IPS-18a (cell line): Measurements from ENCODE around the gene ELP1.

Experiments
- H3K27ac ChIP-seq: one replicate; pipeline ENCODE4 v1.5.1; 2013; ENCODE audit warnings: low read length
- H3K27me3 ChIP-seq: one replicate; pipeline ENCODE4 v1.6.1; 2013; ENCODE audit warnings: mild to moderate bottlenecking, low read length; ENCODE audit not compliant: control insufficient read depth, insufficient read depth
- H3K36me3 ChIP-seq: one replicate; pipeline ENCODE4 v1.6.1; 2013; ENCODE audit warnings: low read depth, low read length; ENCODE audit not compliant: control insufficient read depth
- H3K4me1 ChIP-seq: one replicate; pipeline ENCODE4 v1.6.1; 2013; ENCODE audit warnings: low read depth, low read length; ENCODE audit not compliant: control insufficient read depth
- H3K4me3 ChIP-seq: one replicate; pipeline ENCODE4 v1.5.1; 2013; ENCODE audit warnings: low read length
- H3K9ac ChIP-seq: one replicate; pipeline ENCODE4 v1.6.1; 2013; ENCODE audit warnings: mild to moderate bottlenecking, low read length, moderate library complexity
- H3K9me3 ChIP-seq: one replicate; pipeline ENCODE4 v1.6.1; 2013; ENCODE audit warnings: low read depth, low read length; ENCODE audit not compliant: control insufficient read depth

ELP1 gene

DNA sequence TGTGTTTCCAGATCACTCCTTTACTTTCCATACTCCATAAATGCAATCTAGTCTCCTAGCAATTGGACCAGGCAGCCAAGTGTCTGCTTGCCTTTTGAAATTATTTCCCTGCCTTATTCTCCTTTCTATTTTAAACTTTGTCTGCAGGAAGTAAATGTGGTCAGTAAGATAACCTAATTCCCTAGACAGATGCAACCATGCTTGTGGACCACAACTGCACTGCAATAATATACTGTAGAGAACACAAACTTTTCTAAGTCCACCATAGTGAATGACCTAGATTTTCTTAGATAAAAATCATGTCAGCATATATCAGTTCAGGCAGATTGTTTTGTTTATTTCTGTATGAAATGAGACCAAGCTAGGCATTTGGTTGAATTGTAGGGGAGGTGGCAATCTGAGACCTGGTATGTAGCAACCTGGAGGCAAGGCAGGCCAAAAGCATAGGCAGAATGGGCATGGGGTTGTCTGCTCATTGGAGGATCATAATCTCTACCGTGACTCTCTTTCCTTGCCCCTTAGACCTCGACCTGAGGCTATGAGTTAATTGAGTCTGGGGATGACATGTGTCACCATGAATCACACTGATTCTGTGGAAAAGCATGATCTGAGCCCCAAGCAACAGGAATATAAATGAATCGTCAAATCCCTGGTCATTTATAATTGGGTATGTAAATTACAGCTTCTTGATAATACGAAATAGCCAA, 98.8 kb downstream of the ELP1 start:
- H3K27ac ChIP-seq = no peak overlapping the region
- peaks cover 3% of the 10 kb centered on the region for H3K4me1 ChIP-seq
- no peak overlapping the region for H3K4me3 ChIP-seq
- H3K9me3 ChIP-seq = no peaks in the 10 kb centered on the region
- no peak overlapping the region for H3K9ac ChIP-seq
- no peaks in the 10 kb centered on the region for H3K36me3 ChIP-seq
- no peaks in the 10 kb centered on the region for H3K27me3 ChIP-seq

GRCh38 chr9:108832179-108832500, 101.8 kb downstream of the ELP1 start:
- Histone ChIP-seq H3K27ac (no peak overlapping the region), H3K27me3 (no peaks in the 10 kb centered on the region)

DNA sequence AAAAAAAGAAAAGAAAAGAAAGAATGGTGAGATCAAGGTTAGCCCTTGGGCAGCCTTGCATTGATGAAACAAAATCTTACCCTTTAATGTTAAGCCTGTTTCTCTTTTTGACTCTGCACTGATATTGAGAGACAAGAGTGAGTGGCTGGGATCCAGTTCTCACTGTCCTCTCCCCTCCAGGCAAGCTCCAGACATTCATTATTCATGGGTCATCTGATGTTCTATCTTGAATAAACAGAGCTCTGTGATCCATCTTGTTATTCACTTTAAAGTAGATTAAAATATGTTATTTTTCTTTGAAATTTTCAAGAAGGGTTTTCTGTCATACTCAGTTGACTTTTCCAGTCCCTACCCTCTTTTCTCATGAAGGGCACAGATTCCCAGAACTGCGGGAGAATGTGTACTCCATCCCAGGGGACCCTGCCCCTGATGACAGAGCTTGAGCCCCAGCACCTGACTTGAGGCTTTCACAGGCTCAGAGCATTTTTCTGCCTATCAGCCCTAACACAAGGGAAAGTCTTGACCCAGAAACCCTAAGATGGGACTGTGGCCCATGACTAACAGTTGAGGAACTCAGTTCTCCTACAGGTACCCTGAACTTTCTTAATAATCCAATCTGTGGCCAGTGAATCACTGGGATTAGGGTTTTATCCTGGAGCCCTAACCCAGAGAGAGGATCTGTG, 102.3 kb downstream of the ELP1 start:
- no peaks in the 10 kb centered on the region for H3K27me3 ChIP-seq
- peaks cover 3% of the 10 kb centered on the region for H3K4me1 ChIP-seq
- H3K36me3 ChIP-seq = no peaks in the 10 kb centered on the region
- no peak overlapping the region for H3K4me3 ChIP-seq
- H3K9me3 ChIP-seq = no peaks in the 10 kb centered on the region
- no peak overlapping the region for H3K9ac ChIP-seq
- no peak overlapping the region for H3K27ac ChIP-seq

More at GRCh38 chr9:108832179-108832500, 101.8 kb downstream of the ELP1 start:
- peaks cover 3% of the 10 kb centered on the region for H3K4me1 ChIP-seq
- H3K36me3 ChIP-seq = no peaks in the 10 kb centered on the region
- no peak overlapping the region for H3K4me3 ChIP-seq
- no peaks in the 10 kb centered on the region for H3K9me3 ChIP-seq
- no peak overlapping the region for H3K9ac ChIP-seq

DNA sequence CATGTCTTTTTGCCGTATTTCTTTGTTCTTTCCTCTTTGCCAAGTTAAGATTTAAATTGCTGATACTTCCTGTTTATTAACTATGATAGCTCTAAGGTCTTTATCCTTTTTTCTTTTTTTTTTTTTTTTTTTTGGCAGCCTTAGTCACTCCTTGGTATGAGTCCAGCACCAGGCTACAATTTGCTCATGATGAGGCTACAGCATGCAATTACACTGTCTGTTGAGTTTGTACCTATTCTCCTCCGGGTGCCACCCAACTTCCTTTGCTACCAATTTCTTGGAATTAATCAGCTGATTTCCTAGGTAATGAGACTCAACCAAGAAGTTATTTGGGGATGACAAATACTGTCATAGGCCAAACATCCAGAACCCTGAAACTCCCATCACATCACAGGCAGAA, 103.7 kb downstream of the ELP1 start:
- no peak overlapping the region for H3K9ac ChIP-seq
- H3K9me3 ChIP-seq = no peaks in the 10 kb centered on the region
- no peaks in the 10 kb centered on the region for H3K27me3 ChIP-seq
- H3K4me1 ChIP-seq = no peaks in the 10 kb centered on the region
- H3K27ac ChIP-seq = no peak overlapping the region
- no peak overlapping the region for H3K4me3 ChIP-seq
- no peaks in the 10 kb centered on the region for H3K36me3 ChIP-seq

DNA sequence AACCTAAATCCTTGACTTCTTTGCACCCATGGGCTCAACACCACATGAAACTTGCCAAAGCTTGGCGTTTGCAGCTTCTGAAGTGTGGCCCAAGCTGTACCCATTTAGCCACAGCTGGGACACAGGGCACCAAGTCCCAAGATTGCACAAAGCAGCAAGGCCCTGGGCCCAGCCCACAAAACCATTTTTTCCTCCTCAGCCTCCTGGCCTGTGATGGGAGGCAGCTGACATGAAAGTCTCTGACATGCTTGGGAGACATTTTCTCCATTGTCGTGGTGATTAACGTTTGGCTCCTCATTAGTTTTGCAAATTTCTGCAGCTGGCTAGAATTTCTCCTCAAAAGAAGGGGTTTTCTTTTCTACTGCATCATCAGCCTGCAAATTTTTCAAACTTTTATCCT, 110.1 kb downstream of the ELP1 start:
- no peaks in the 10 kb centered on the region for H3K27me3 ChIP-seq
- no peak overlapping the region for H3K27ac ChIP-seq
- no peaks in the 10 kb centered on the region for H3K9me3 ChIP-seq
- H3K4me3 ChIP-seq = no peak overlapping the region
- H3K36me3 ChIP-seq = no peaks in the 10 kb centered on the region
- no peak overlapping the region for H3K9ac ChIP-seq
- H3K4me1 ChIP-seq = no peaks in the 10 kb centered on the region
